GM19099 (cell line): Measurements from ENCODE around the gene TMUB1.
A peak's percentile ranks its signal among the peaks of the same experiment; 100 is the strongest.

Experiments used
- POLR2A ChIP-seq: IDR thresholded peaks from 3 replicates; pipeline ENCODE4 v1.6.1; 2011; ENCODE audit warnings: low read depth; ENCODE audit not compliant: insufficient read length; ENCODE audit errors: extremely low read depth

TMUB1 gene

GRCh38 chr7:151082141-151083070 lies 887 bp downstream of the TMUB1 start:
- no peak for TF ChIP-seq POLR2A

- TF ChIP-seq POLR2A: no peak
These were observed 1.9 kb downstream of the TMUB1 start for GRCh38 chr7:151081170-151082101.

GRCh38 chr7:151080522-151081169 lies 2.6 kb downstream of the TMUB1 start, which contains the start of gene FASTK:
FASTK (minus strand) TSS chr7:151080809; CDS start chr7:151080766, 43 bp downstream.
- TF ChIP-seq POLR2A: peak; percentile 87

- no peak for TF ChIP-seq POLR2A
These were observed 3.2 kb downstream of the TMUB1 start for GRCh38 chr7:151080067-151080521.

GRCh38 chr7:151079199-151079910 lies 3.9 kb downstream of the TMUB1 start:
- TF ChIP-seq POLR2A: no peak

GRCh38 chr7:151078233-151079040 lies 4.9 kb downstream of the TMUB1 start:
- TF ChIP-seq POLR2A: no peak

- TF ChIP-seq POLR2A: no peak
These were observed 5.5 kb downstream of the TMUB1 start for GRCh38 chr7:151077705-151078232.

GRCh38 chr7:151076863-151077704 lies 6.2 kb downstream of the TMUB1 start:
- TF ChIP-seq POLR2A: no peak

GRCh38 chr7:151075978-151076426 lies 7.3 kb downstream of the TMUB1 start:
- TF ChIP-seq POLR2A: no peak

GRCh38 chr7:151075662-151075971 lies 7.7 kb downstream of the TMUB1 start:
- no peak for TF ChIP-seq POLR2A

GRCh38 chr7:151074817-151075661 lies 8.3 kb downstream of the TMUB1 start:
- TF ChIP-seq POLR2A: no peak
